IMR-90 (cell line): Measurements from ENCODE around the gene TARS3. TPM values are rescaled to one million over a fixed set of nuclear protein-coding genes. Genes with fewer than 3 reads are reported as not detected.
"Not testable (repeated sequence)": the region's sequence is repeated elsewhere in the genome, so short reads cannot be mapped to it uniquely, and the experiment has no call there.

Experiments
- ATAC-seq: fragments of 200-7000 bp; cut with Tn5 transposase; 2 replicates; pipeline ENCODE4 v1.9.1; 2020; ENCODE audit warnings: low read depth, mild to moderate bottlenecking, moderate library complexity
- BruUV-seq: library from RNA; stranded (reverse); fragments of 400-500 nt; replicated peaks from 2 replicates; lab custom pipeline; 2021; lab: Mats Ljungman, UMichigan
- CTCF ChIA-PET: fragments of 300-600 bp; formaldehyde crosslinking; extraction: SDS; loops from one replicate; lab custom pipeline; 2021; ENCODE audit warnings: antibody characterized with exemption; lab: Yijun Ruan, JAX
- POLR2A ChIA-PET: fragments of 300-600 bp; sonication (Branson Sonifier 250); formaldehyde crosslinking; loops from one replicate; lab custom pipeline; 2022; ENCODE audit warnings: antibody characterized with exemption; ENCODE audit not compliant: unreplicated experiment; lab: Charles Lee
- DNase-seq: peaks from one replicate; pipeline ENCODE4 v3.0.0; 2013
- H2AFZ ChIP-seq: replicated peaks from 2 replicates; pipeline ENCODE3; 2013; ENCODE audit warnings: low read length, mild to moderate bottlenecking; ENCODE audit not compliant: poor library complexity
- H2AK5ac ChIP-seq: 2 replicates; pipeline ENCODE4 v1.6.1; 2013; ENCODE audit warnings: low read depth, low read length, inconsistent platforms
- H2AK9ac ChIP-seq: replicated peaks from 2 replicates; pipeline ENCODE3; 2013; ENCODE audit warnings: mild to moderate bottlenecking, low read depth, low read length, moderate library complexity; ENCODE audit not compliant: poor library complexity
- H2BK120ac ChIP-seq: 2 replicates; pipeline ENCODE4 v1.6.1; 2013; ENCODE audit warnings: low read depth, low read length, inconsistent platforms
- H2BK15ac ChIP-seq: 3 replicates; pipeline ENCODE4 v1.6.1; 2013; ENCODE audit warnings: low read depth, low read length, inconsistent platforms
- H2BK20ac ChIP-seq: 2 replicates; pipeline ENCODE4 v1.6.1; 2013; ENCODE audit warnings: low read depth, mild to moderate bottlenecking, inconsistent platforms, low read length, moderate library complexity
- H2BK5ac ChIP-seq: 2 replicates; pipeline ENCODE4 v1.6.1; 2013; ENCODE audit warnings: mild to moderate bottlenecking, low read depth, low read length, inconsistent platforms; ENCODE audit not compliant: poor library complexity, severe bottlenecking
- H3K14ac ChIP-seq: replicated peaks from 2 replicates; pipeline ENCODE4 v1.6.1; 2013; ENCODE audit warnings: low read depth, low read length, inconsistent platforms
- H3K18ac ChIP-seq: 2 replicates; pipeline ENCODE4 v1.6.1; 2013; ENCODE audit warnings: low read depth, low read length, control low read depth
- H3K23ac ChIP-seq: 2 replicates; pipeline ENCODE4 v1.6.1; 2013; ENCODE audit warnings: low read depth, low read length, inconsistent platforms
- H3K27ac ChIP-seq: 2 replicates; pipeline ENCODE4 v1.5.1; 2013; ENCODE audit warnings: mild to moderate bottlenecking, control low read depth, low read length; ENCODE audit not compliant: insufficient read depth
- H3K27me3 ChIP-seq: 2 replicates; pipeline ENCODE4 v1.6.1; 2013; ENCODE audit warnings: low read length; ENCODE audit not compliant: control insufficient read depth, insufficient read depth
- H3K36me3 ChIP-seq: 2 replicates; pipeline ENCODE4 v1.6.1; 2013; ENCODE audit warnings: low read length, mixed read lengths; ENCODE audit not compliant: control insufficient read depth, insufficient read depth
- H3K4ac ChIP-seq: 2 replicates; pipeline ENCODE4 v1.6.1; 2013; ENCODE audit warnings: low read depth, low read length, inconsistent platforms
- H3K4me1 ChIP-seq: 2 replicates; pipeline ENCODE4 v1.6.1; 2013; ENCODE audit warnings: low read length, mixed read lengths; ENCODE audit not compliant: control insufficient read depth, insufficient read depth
- H3K4me2 ChIP-seq: 2 replicates; pipeline ENCODE4 v1.6.1; 2013; ENCODE audit warnings: low read depth, mild to moderate bottlenecking, control low read depth, low read length, moderate library complexity
- H3K4me3 ChIP-seq: 2 replicates; pipeline ENCODE4 v1.5.1; 2013; ENCODE audit warnings: low read depth, mild to moderate bottlenecking, control low read depth, low read length, moderate library complexity; ENCODE audit not compliant: insufficient read depth
- H3K56ac ChIP-seq: 2 replicates; pipeline ENCODE4 v1.6.1; 2013; ENCODE audit warnings: low read length, inconsistent platforms; ENCODE audit not compliant: insufficient read depth; ENCODE audit errors: extremely low read depth
- H3K79me1 ChIP-seq, 2 experiments: 2 replicates each; pipeline ENCODE4 v1.6.1; 2013; ENCODE audit warnings: low read length in 2 of 2, inconsistent platforms in 1 of 2, low read depth in 1 of 2
- H3K9ac ChIP-seq: 2 replicates; pipeline ENCODE4 v1.6.1; 2013; ENCODE audit warnings: low read depth, low read length, control low read depth
- H3K9me1 ChIP-seq: 2 replicates; pipeline ENCODE4 v1.6.1; 2013; ENCODE audit warnings: low read length, inconsistent platforms; ENCODE audit not compliant: insufficient read depth
- H3K9me3 ChIP-seq: 2 replicates; pipeline ENCODE4 v1.6.1; 2013; ENCODE audit warnings: low read length; ENCODE audit not compliant: control insufficient read depth, insufficient read depth
- H4K20me1 ChIP-seq: 2 replicates; pipeline ENCODE4 v1.6.1; 2013; ENCODE audit warnings: low read length, inconsistent platforms; ENCODE audit not compliant: insufficient read depth
- H4K5ac ChIP-seq: 2 replicates; pipeline ENCODE4 v1.6.1; 2013; ENCODE audit warnings: mild to moderate bottlenecking, low read depth, low read length, control low read depth
- H4K8ac ChIP-seq, 2 experiments: 2 replicates each; pipeline ENCODE4 v1.6.1; 2013; ENCODE audit warnings: low read depth in 2 of 2, low read length in 2 of 2, control low read depth in 1 of 2, inconsistent platforms in 1 of 2
- H4K91ac ChIP-seq: 2 replicates; pipeline ENCODE4 v1.6.1; 2013; ENCODE audit warnings: low read depth, low read length, inconsistent platforms; ENCODE audit not compliant: insufficient read depth
- WGBS, 2 experiments: methylation state at CpG; one replicate each; pipeline versions ENCODE4 v1.1.5 to v1.1.7; 2013; ENCODE audit warnings: missing lambda C conversion rate in 2 of 2; ENCODE audit not compliant: insufficient read length in 1 of 2; ENCODE audit errors: extremely low coverage in 2 of 2; 5-methylcytosine and 5-hydroxymethylcytosine counted together
- dilution Hi-C: fragments of 300-500 bp; cut with HindIII; formaldehyde crosslinking; loops from one replicate; pipeline ENCODE4 v1.14.3; 2018; ENCODE audit warnings: low sequenced_read_pairs; ENCODE audit not compliant: unreplicated experiment
- in situ Hi-C: fragments of 300-500 bp; cut with MboI; formaldehyde crosslinking; loops from 3 replicates; pipeline ENCODE4 v1.14.3; 2019; ENCODE audit warnings: low sequenced_read_pairs, inconsistent platforms, mixed read lengths
- intact Hi-C: fragments of 100-400 bp; cut with micrococcal nuclease; formaldehyde crosslinking; loops from 2 replicates; pipeline ENCODE4 v1.10.0; 2022
- polyA plus RNA-seq, 3 experiments: library from polyadenylated mRNA; depleted of rRNA; stranded (reverse); fragments of >200 nt; gene quantifications; 2 replicates each; pipeline ENCODE4 v1.2.3, GENCODE V29; 2012; ENCODE audit warnings: low replicate concordance in 1 of 3
- total RNA-seq: library from RNA; depleted of rRNA; stranded (reverse); fragments of >200 nt; gene quantifications from 2 replicates; pipeline ENCODE4 v1.2.3, GENCODE V29; 2012

TARS3 gene
- total and polyA plus RNA-seq, 2 of the 4 experiments (the other 2 are of a cell fraction) = 3.4 to 9.3 TPM

- H4K20me1 ChIP-seq, H2BK20ac ChIP-seq, POLR2A ChIA-PET, H4K91ac ChIP-seq, in situ Hi-C loops, H3K18ac ChIP-seq, H2AFZ ChIP-seq, DNase-seq, H3K27ac ChIP-seq, CTCF ChIA-PET, H2BK120ac ChIP-seq, intact Hi-C loops, H4K8ac ChIP-seq, H3K4me1 ChIP-seq, H2AK9ac ChIP-seq, H3K56ac ChIP-seq, H2BK5ac ChIP-seq, H3K4me3 ChIP-seq, H3K23ac ChIP-seq, dilution Hi-C loops, H3K79me1 ChIP-seq, H3K14ac ChIP-seq, H3K4ac ChIP-seq, H3K9me3 ChIP-seq, H3K36me3 ChIP-seq, H3K27me3 ChIP-seq, H2AK5ac ChIP-seq, BruUV-seq, ATAC-seq, H3K9ac ChIP-seq, H3K4me2 ChIP-seq, H4K5ac ChIP-seq, H3K9me1 ChIP-seq, H2BK15ac ChIP-seq: not testable (repeated sequence)
- 40% methylated on average over 1 of the region's 15 CpGs; no CpG with 5 or more reads in 1 of the 2 experiments for WGBS, 2 experiments
Measured at GRCh38 chr15:101626729-101627128, 97.5 kb downstream of the TARS3 start.
